SK-N-SH (cell line): ENCODE results near the gene FOXP2.

ENCODE experiments used
- CTCF ChIP-seq: fragments of 200-600 bp; sonication (generic); IDR thresholded peaks from 2 replicates; pipeline ENCODE4 v1.6.1; 2017; ENCODE audit warnings: antibody characterized with exemption, mild to moderate bottlenecking, moderate library complexity
- EP300 ChIP-seq, 2 experiments: IDR thresholded peaks; 2 replicates each; pipeline versions ENCODE4 v1.4.0 to v1.6.1; 2012; ENCODE audit warnings: borderline replicate concordance in 1 of 2, low read depth in 1 of 2, low read length in 1 of 2
- FOXJ3 ChIP-seq: sonication (generic); formaldehyde crosslinking; IDR thresholded peaks from 2 replicates; pipeline ENCODE4 v1.5.1; 2020; ENCODE audit warnings: mild to moderate bottlenecking, missing genetic modification reagents
- RAD21 ChIP-seq: IDR thresholded peaks from 2 replicates; pipeline ENCODE4 v1.6.1; 2012; ENCODE audit warnings: mild to moderate bottlenecking, low read length
- RFX5 ChIP-seq: IDR thresholded peaks from 2 replicates; pipeline ENCODE4 v1.6.1; 2012; ENCODE audit warnings: mild to moderate bottlenecking, improper control_type of control experiment, low read length
- SMC3 ChIP-seq: IDR thresholded peaks from 2 replicates; pipeline ENCODE4 v1.6.1; 2012; ENCODE audit warnings: low read depth, low read length, improper control_type of control experiment

GRCh38 chr7:114539575-114539974 is 125.0 kb downstream of the FOXP2 start:
- peak; percentile 40 for TF ChIP-seq CTCF
- peak; percentile 22; the same call in 1 of the 2 replicates for TF ChIP-seq RAD21
- no peak for TF ChIP-seq FOXJ3
- TF ChIP-seq SMC3: peak; percentile 33; the same call in 1 of the 2 replicates
- TF ChIP-seq RFX5: no peak
- TF ChIP-seq EP300 (IDR thresholded peaks at IDR 0.05; ENCODE audit: borderline replicate concordance in 1 of 2, low read depth in 1 of 2, low read length in 1 of 2): no peak
